SU-DHL-6 (cell line): ENCODE measurements around the gene COG5.

Source experiments
- H2AFZ ChIP-seq: fragments of 200-600 bp; sonication (generic); 2 replicates; pipeline ENCODE4 v1.6.1; 2014; ENCODE audit warnings: low read depth, mild to moderate bottlenecking, moderate library complexity, mixed read lengths, antibody characterized with exemption, low read length; ENCODE audit not compliant: severe bottlenecking
- H3F3A ChIP-seq: fragments of 200-600 bp; shearing (Covaris generic); 2 replicates; pipeline ENCODE4 v1.6.0; 2016; ENCODE audit warnings: antibody characterized with exemption, mild to moderate bottlenecking; ENCODE audit not compliant: insufficient read depth
- H3K27ac ChIP-seq: fragments of 200-600 bp; sonication (generic); 2 replicates; pipeline ENCODE4 v1.5.1; 2016; ENCODE audit warnings: low read depth, mild to moderate bottlenecking, low read length, moderate library complexity, mixed read lengths
- H3K27me3 ChIP-seq: fragments of 200-600 bp; sonication (generic), shearing (Covaris generic); 2 replicates; pipeline ENCODE4 v1.6.0; 2014; ENCODE audit warnings: mild to moderate bottlenecking, low read length
- H3K36me3 ChIP-seq: fragments of 200-600 bp; sonication (generic); 2 replicates; pipeline ENCODE4 v1.6.1; 2014; ENCODE audit warnings: mild to moderate bottlenecking, low read length, mixed read lengths
- H3K4me2 ChIP-seq: fragments of 300-600, 200-600 bp; shearing (Covaris generic), sonication (generic); 2 replicates; pipeline ENCODE4 v1.6.0; 2014; ENCODE audit warnings: low read length, low read depth, mild to moderate bottlenecking; ENCODE audit not compliant: poor library complexity, severe bottlenecking
- H3K4me3 ChIP-seq: fragments of 200-600 bp; sonication (generic); 2 replicates; pipeline ENCODE4 v1.5.1; 2014; ENCODE audit warnings: antibody characterized with exemption, low read length, mild to moderate bottlenecking, mixed read lengths; ENCODE audit not compliant: insufficient read depth, poor library complexity, severe bottlenecking
- H3K79me2 ChIP-seq: fragments of 200-600 bp; sonication (generic); 2 replicates; pipeline ENCODE4 v1.6.1; 2014; ENCODE audit warnings: mild to moderate bottlenecking, low read length, moderate library complexity; ENCODE audit not compliant: insufficient read depth
- H3K9ac ChIP-seq: fragments of 200-600 bp; sonication (generic); 2 replicates; pipeline ENCODE4 v1.7.0; 2014; ENCODE audit warnings: mild to moderate bottlenecking, low read length
- H3K9me2 ChIP-seq: fragments of 200-600 bp; sonication (generic); replicated peaks from 2 replicates; pipeline ENCODE4 v1.6.1; 2014; ENCODE audit warnings: low read length; ENCODE audit not compliant: insufficient read depth
- H3K9me3 ChIP-seq: fragments of 200-600 bp; sonication (generic); 2 replicates; pipeline ENCODE4 v1.6.1; 2014; ENCODE audit warnings: low read length, mixed read lengths; ENCODE audit not compliant: insufficient read depth
- H4K20me1 ChIP-seq: fragments of 200-600 bp; sonication (generic); 2 replicates; pipeline ENCODE4 v1.6.1; 2014; ENCODE audit warnings: low read depth, mild to moderate bottlenecking, antibody characterized with exemption, low read length, moderate library complexity, mixed read lengths
- CTCF ChIP-seq: fragments of 200-600 bp; sonication (generic); IDR thresholded peaks from one replicate; pipeline ENCODE4 v1.5.1; 2017; ENCODE audit warnings: antibody characterized with exemption, mild to moderate bottlenecking, low read length, moderate library complexity; ENCODE audit not compliant: insufficient read depth, poor library complexity, severe bottlenecking
- EZH2phosphoT487 ChIP-seq: fragments of 200-600 bp; sonication (generic), shearing (Covaris generic); conservative IDR thresholded peaks from 2 replicates; pipeline ENCODE4 v1.6.1; 2018; ENCODE audit warnings: mild to moderate bottlenecking, antibody characterized with exemption, low read length, moderate library complexity, mixed read lengths

The COG5 gene

GRCh38 chr7:107292591-107292990 lies 271.1 kb downstream of the COG5 start:
- no peak overlapping the region for H3K4me3 ChIP-seq
- no peaks in the 10 kb centered on the region for H3F3A ChIP-seq
- no peaks in the 10 kb centered on the region for H3K9me3 ChIP-seq
- no peaks in the 10 kb centered on the region for H3K36me3 ChIP-seq
- H3K27ac ChIP-seq, result no peak overlapping the region
- no peaks in the 10 kb centered on the region for H3K9me2 ChIP-seq
- no peaks in the 10 kb centered on the region for H3K27me3 ChIP-seq
- no peak overlapping the region for H3K9ac ChIP-seq
- H2AFZ ChIP-seq, result no peak overlapping the region
- H3K79me2 ChIP-seq, result no peaks in the 10 kb centered on the region
- H4K20me1 ChIP-seq, result no peaks in the 10 kb centered on the region
- H3K4me2 ChIP-seq, result no peak overlapping the region
- no peak for TF ChIP-seq EZH2phosphoT487

GRCh38 chr7:107291434-107291833 lies 272.3 kb downstream of the COG5 start:
- Histone ChIP-seq H2AFZ (no peak overlapping the region), H3K4me3 (no peak overlapping the region), H3F3A (no peaks in the 10 kb centered on the region), H3K79me2 (no peaks in the 10 kb centered on the region), H3K27me3 (no peaks in the 10 kb centered on the region), H3K9ac (no peak overlapping the region), H3K36me3 (no peaks in the 10 kb centered on the region), H3K27ac (no peak overlapping the region), H3K9me3 (no peaks in the 10 kb centered on the region), H3K4me2 (no peak overlapping the region), H4K20me1 (no peaks in the 10 kb centered on the region), H3K9me2 (no peaks in the 10 kb centered on the region)
- TF ChIP-seq CTCF, result no peak
- TF ChIP-seq EZH2phosphoT487, result no peak

- TF ChIP-seq EZH2phosphoT487 (no peak), CTCF (no peak)
- Histone ChIP-seq H3K36me3 (no peaks in the 10 kb centered on the region), H3K27me3 (no peaks in the 10 kb centered on the region), H3K27ac (no peak overlapping the region), H4K20me1 (no peaks in the 10 kb centered on the region), H3K9me2 (no peaks in the 10 kb centered on the region), H3K4me2 (no peak overlapping the region), H3K9ac (no peak overlapping the region), H3K79me2 (no peaks in the 10 kb centered on the region), H2AFZ (no peak overlapping the region), H3F3A (no peaks in the 10 kb centered on the region), H3K9me3 (no peaks in the 10 kb centered on the region), H3K4me3 (no peak overlapping the region)
These were observed 276.7 kb downstream of the COG5 start for GRCh38 chr7:107286751-107287621.

GRCh38 chr7:107284911-107285479 lies 278.7 kb downstream of the COG5 start:
- H3K9me3 ChIP-seq, result no peaks in the 10 kb centered on the region
- TF ChIP-seq CTCF, result no peak
- TF ChIP-seq EZH2phosphoT487, result no peak
- H3K27ac ChIP-seq, result no peak overlapping the region
- no peaks in the 10 kb centered on the region for H3K9me2 ChIP-seq
- H3K27me3 ChIP-seq, result no peaks in the 10 kb centered on the region
- H3K79me2 ChIP-seq, result no peaks in the 10 kb centered on the region
- H3K4me2 ChIP-seq, result no peak overlapping the region
- H2AFZ ChIP-seq, result no peak overlapping the region
- H3K36me3 ChIP-seq, result peaks cover 5% of the 10 kb centered on the region; the same call in 1 of the 2 replicates
- no peak overlapping the region for H3K4me3 ChIP-seq
- H3K9ac ChIP-seq, result no peak overlapping the region
- no peaks in the 10 kb centered on the region for H4K20me1 ChIP-seq
- no peaks in the 10 kb centered on the region for H3F3A ChIP-seq
